Caco-2 (cell line): ENCODE measurements around the gene LSP1. TPM values are rescaled to one million over a fixed set of nuclear protein-coding genes. Genes with fewer than 3 reads are reported as not detected.

Experiments
- BruUV-seq: library from RNA; stranded (reverse); fragments of 400-500 nt; replicated peaks from 2 replicates; lab custom pipeline; 2021; lab: Mats Ljungman, UMichigan
- CTCF ChIA-PET: fragments of 300-600 bp; sonication (Branson Sonifier 250); formaldehyde crosslinking; loops from one replicate; lab custom pipeline; 2022; ENCODE audit warnings: antibody characterized with exemption; lab: Charles Lee
- POLR2A ChIA-PET: fragments of 300-600 bp; sonication (Branson Sonifier 250); formaldehyde crosslinking; loops from one replicate; lab custom pipeline; 2022; ENCODE audit warnings: antibody characterized with exemption; lab: Charles Lee
- DNase-seq, 2 experiments: peaks; one replicate each; pipeline versions ENCODE4 v3.0.0 to v3.0.0-alpha.2; 2020 to 2022
- H3K27me3 ChIP-seq: replicated peaks from 2 replicates; pipeline ENCODE4 v1.6.0; 2011; ENCODE audit warnings: low read length; ENCODE audit not compliant: control insufficient read depth, insufficient read depth
- H3K36me3 ChIP-seq: 2 replicates; pipeline ENCODE4 v1.5.1; 2011; ENCODE audit warnings: low read length; ENCODE audit not compliant: control insufficient read depth, insufficient read depth
- H3K4me1 ChIP-seq: fragments of 250-450 bp; sonication (Bioruptor Pico); 2 replicates; pipeline ENCODE4 v1.5.1; 2020; ENCODE audit warnings: mild to moderate bottlenecking
- H3K4me3 ChIP-seq: 2 replicates; pipeline ENCODE4 v1.5.1; 2011; ENCODE audit warnings: low read depth, mild to moderate bottlenecking, control low read depth, low read length
- H3K9me3 ChIP-seq: fragments of 250-450 bp; sonication (Bioruptor Pico); 2 replicates; pipeline ENCODE4 v1.5.1; 2020; ENCODE audit warnings: mild to moderate bottlenecking, moderate library complexity
- H3K27ac Mint-ChIP-seq: one replicate; pipeline ENCODE4 v1.8.0; 2022; ENCODE audit warnings: mixed read lengths; ENCODE audit not compliant: unreplicated experiment
- H3K27me3 Mint-ChIP-seq: one replicate; pipeline ENCODE4 v1.8.0; 2022; ENCODE audit warnings: mixed read lengths; ENCODE audit not compliant: insufficient read depth, unreplicated experiment
- H3K36me3 Mint-ChIP-seq: one replicate; pipeline ENCODE4 v1.8.0; 2022; ENCODE audit warnings: mild to moderate bottlenecking, mixed read lengths; ENCODE audit not compliant: insufficient read depth, unreplicated experiment
- H3K4me1 Mint-ChIP-seq: one replicate; pipeline ENCODE4 v1.8.0; 2022; ENCODE audit warnings: low read depth, mixed read lengths; ENCODE audit not compliant: unreplicated experiment
- H3K4me3 Mint-ChIP-seq: one replicate; pipeline ENCODE4 v1.8.0; 2022; ENCODE audit warnings: mild to moderate bottlenecking, moderate library complexity, mixed read lengths; ENCODE audit not compliant: unreplicated experiment
- H3K9me3 Mint-ChIP-seq: one replicate; pipeline ENCODE4 v1.8.0; 2022; ENCODE audit warnings: mixed read lengths; ENCODE audit not compliant: unreplicated experiment
- CTCF ChIP-seq, 2 experiments: fragments of 200-600 bp in 1 of 2; IDR thresholded peaks; 1 replicate in 1 of 2; 2 replicates in 1 of 2; pipeline versions ENCODE4 v1.5.1 to v1.8.0; 2011 to 2022; ENCODE audit warnings: antibody characterized with exemption in 1 of 2, control low read depth in 1 of 2, inconsistent platforms in 1 of 2, low read depth in 1 of 2, low read length in 1 of 2, mild to moderate bottlenecking in 1 of 2, moderate library complexity in 1 of 2; ENCODE audit not compliant: insufficient read depth in 1 of 2, severe bottlenecking in 1 of 2, unreplicated experiment in 1 of 2
- intact Hi-C: fragments of 100-400 bp; cut with micrococcal nuclease; formaldehyde crosslinking; loops from one replicate; pipeline ENCODE4 v1.10.0; 2022; ENCODE audit not compliant: unreplicated experiment
- total RNA-seq: library from RNA; stranded (reverse); gene quantifications from 2 replicates; pipeline ENCODE4 v1.2.3, GENCODE V29; 2022

The LSP1 gene
- total RNA-seq, 1 experiment from 2014 or later = not detected

DNA sequence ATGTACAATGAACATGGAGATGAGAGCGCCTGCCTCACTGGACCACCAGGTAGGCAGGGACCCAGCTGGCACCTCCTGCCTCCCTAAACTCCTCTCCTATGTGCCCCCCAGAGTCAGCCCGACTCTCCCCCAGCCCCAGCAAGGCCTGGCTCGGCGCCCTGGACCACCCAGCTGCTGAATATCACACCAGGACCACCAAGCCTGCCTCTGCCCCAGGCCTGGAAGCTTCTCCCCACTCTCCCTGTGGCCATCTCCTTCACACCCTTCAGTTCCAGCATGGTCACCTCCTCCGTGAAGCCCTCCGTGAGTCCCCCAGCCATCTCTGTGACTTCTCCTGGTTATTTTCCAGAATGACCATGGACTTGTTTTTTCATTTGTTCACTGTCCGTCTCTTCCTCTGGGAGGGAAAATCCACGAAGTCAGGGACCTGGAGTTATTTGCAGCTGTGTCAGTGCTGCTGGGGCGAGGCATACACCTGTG is 6.4 kb upstream of the LSP1 start:
- H3K36me3 Mint-ChIP-seq = no peaks in the 10 kb centered on the region
- POLR2A ChIA-PET = no interaction called here
- no peak overlapping the region for H3K4me3 Mint-ChIP-seq
- H3K9me3 Mint-ChIP-seq = no peaks in the 10 kb centered on the region
- DNase-seq = no peak
- H3K27me3 ChIP-seq = no peaks in the 10 kb centered on the region
- H3K27me3 Mint-ChIP-seq = no peaks in the 10 kb centered on the region
- H3K27ac Mint-ChIP-seq = peak overlapping the region; percentile 45
- peaks cover 8% of the 10 kb centered on the region for H3K4me1 ChIP-seq
- intact Hi-C loops = no loop called here
- no peak overlapping the region for H3K4me3 ChIP-seq
- peaks cover 11% of the 10 kb centered on the region for H3K4me1 Mint-ChIP-seq
- no peaks in the 10 kb centered on the region for H3K9me3 ChIP-seq
- no peak for TF ChIP-seq CTCF (IDR thresholded peaks at IDR 0.05; ENCODE audit: insufficient read depth in 1 of 2, low read depth in 1 of 2, low read length in 1 of 2, severe bottlenecking in 1 of 2, unreplicated experiment in 1 of 2)
- no peaks in the 10 kb centered on the region for H3K36me3 ChIP-seq
- CTCF ChIA-PET = no interaction called here
- no TSS peak for BruUV-seq

DNA sequence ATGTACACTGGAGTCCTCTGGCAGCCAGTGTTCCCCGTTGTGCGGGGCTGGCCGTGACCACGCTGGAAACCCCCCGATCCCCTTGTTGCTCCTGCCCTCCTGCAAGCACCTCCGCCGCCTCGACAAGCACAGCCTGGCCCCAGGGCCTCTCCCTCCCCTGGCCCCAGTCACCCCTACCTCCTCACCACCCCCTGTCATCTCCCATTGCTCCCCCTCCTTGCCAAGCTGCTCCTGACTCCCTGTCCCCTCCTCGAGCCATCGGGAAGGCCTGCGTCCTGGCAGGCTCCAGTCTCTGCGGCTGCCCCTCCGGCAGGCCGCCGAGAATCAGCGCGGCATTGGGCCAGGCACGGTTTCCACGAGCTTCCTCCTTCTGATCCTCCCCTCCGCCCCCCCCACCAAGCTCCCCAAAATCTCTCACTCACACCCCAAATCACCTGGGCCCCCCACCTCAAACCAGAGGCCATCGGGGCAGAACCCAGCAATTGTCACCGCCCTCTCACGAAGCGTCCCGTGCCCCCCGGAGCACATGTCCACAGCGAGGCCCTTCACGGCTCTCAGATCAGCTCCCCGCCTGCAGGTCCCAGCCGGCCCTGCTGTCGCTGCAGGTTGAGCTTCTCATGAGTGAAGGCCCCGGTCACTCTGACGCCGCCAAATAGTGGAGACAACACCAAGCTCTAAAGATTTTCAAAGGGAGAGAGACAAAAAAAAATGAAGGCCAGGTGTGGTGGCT is 5.7 kb upstream of the LSP1 start:
- Mint-ChIP-seq H3K27ac (peak overlapping the region; percentile 45), H3K27me3 (no peaks in the 10 kb centered on the region), H3K9me3 (no peaks in the 10 kb centered on the region), H3K4me1 (peaks cover 11% of the 10 kb centered on the region), H3K36me3 (no peaks in the 10 kb centered on the region), H3K4me3 (no peak overlapping the region)
- DNase-seq = no peak
- ChIA-PET CTCF (interaction anchor here (1.4 to 1.9 kb wide), 2 partner anchors 35 to 304 kb away, joined by 3 to 6 read pairs; no protein-coding TSS in a partner anchor), POLR2A (no interaction called here)
- Histone ChIP-seq H3K27me3 (no peaks in the 10 kb centered on the region), H3K4me1 (peaks cover 8% of the 10 kb centered on the region), H3K36me3 (no peaks in the 10 kb centered on the region), H3K9me3 (no peaks in the 10 kb centered on the region), H3K4me3 (no peak overlapping the region)
- no peak for TF ChIP-seq CTCF (IDR thresholded peaks at IDR 0.05; ENCODE audit: insufficient read depth in 1 of 2, low read depth in 1 of 2, low read length in 1 of 2, severe bottlenecking in 1 of 2, unreplicated experiment in 1 of 2)
- no TSS peak for BruUV-seq
- intact Hi-C loops = no loop called here

DNA sequence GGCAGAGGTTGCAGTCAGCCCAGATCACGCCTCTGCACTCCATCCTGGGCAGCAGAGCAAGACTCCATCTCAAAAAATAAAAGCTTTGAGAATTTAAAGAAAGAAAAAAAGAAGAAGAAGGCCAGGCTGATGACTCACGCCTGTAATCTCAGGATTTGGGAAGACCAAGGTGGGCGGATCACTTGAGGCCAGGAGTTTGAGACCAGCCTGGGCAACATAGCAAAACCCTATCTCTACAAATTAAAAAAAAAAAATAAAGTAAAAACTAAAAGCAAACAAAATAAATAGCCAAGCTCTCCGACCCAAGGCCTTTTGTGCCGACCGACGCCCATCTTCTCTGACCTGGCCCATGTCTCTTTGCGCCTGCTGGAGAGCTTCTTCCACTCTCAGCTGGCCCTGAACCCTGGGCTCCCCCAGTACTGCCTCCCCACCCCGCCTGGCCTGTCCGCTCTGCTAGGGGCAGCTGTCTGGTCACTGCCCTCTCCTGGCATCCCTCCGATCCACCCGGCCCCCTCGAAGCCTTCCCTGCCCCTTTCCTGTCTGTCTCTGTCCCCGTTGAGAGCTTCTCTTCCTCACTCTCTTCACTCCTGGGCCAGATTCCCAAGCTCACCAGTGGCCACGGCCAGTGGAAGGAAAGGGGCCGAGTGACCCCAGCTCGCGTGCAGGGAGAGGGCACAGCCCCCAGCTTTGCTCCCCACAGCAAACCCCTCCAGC is 4.8 kb upstream of the LSP1 start:
- H3K27me3 Mint-ChIP-seq = no peaks in the 10 kb centered on the region
- peaks cover 11% of the 10 kb centered on the region for H3K4me1 Mint-ChIP-seq
- H3K4me1 ChIP-seq = peaks cover 8% of the 10 kb centered on the region
- intact Hi-C loops = no loop called here
- BruUV-seq = no TSS peak
- DNase-seq = no peak
- H3K36me3 ChIP-seq = no peaks in the 10 kb centered on the region
- CTCF ChIA-PET = interaction anchor here (0.6 to 1.9 kb wide), 6 partner anchors 9 to 303 kb away, joined by 3 to 6 read pairs (median 4); partner anchors contain the start of gene TNNI2
- TF ChIP-seq CTCF (IDR thresholded peaks at IDR 0.05; ENCODE audit: insufficient read depth in 1 of 2, low read depth in 1 of 2, low read length in 1 of 2, severe bottlenecking in 1 of 2, unreplicated experiment in 1 of 2) = no peak
- no peak overlapping the region for H3K27ac Mint-ChIP-seq
- no peaks in the 10 kb centered on the region for H3K9me3 Mint-ChIP-seq
- no peaks in the 10 kb centered on the region for H3K36me3 Mint-ChIP-seq
- H3K27me3 ChIP-seq = no peaks in the 10 kb centered on the region
- POLR2A ChIA-PET = interaction anchor here (0.6 kb wide), 1 partner anchor 13 kb away, joined by 4 read pairs; the partner anchor contains the start of gene SYT8
- no peak overlapping the region for H3K4me3 ChIP-seq
- H3K4me3 Mint-ChIP-seq = no peak overlapping the region
- no peaks in the 10 kb centered on the region for H3K9me3 ChIP-seq
